IMR-90 (cell line): Measurements from ENCODE around the gene RAPGEF2. TPM values are rescaled to one million over a fixed set of nuclear protein-coding genes. Genes with fewer than 3 reads are reported as not detected.

Experiments used
- ATAC-seq: fragments of 200-7000 bp; cut with Tn5 transposase; 2 replicates; pipeline ENCODE4 v1.9.1; 2020; ENCODE audit warnings: low read depth, mild to moderate bottlenecking, moderate library complexity
- BruUV-seq: library from RNA; stranded (reverse); fragments of 400-500 nt; replicated peaks from 2 replicates; lab custom pipeline; 2021; lab: Mats Ljungman, UMichigan
- CTCF ChIA-PET: fragments of 300-600 bp; formaldehyde crosslinking; extraction: SDS; loops from one replicate; lab custom pipeline; 2021; ENCODE audit warnings: antibody characterized with exemption; lab: Yijun Ruan, JAX
- POLR2A ChIA-PET: fragments of 300-600 bp; sonication (Branson Sonifier 250); formaldehyde crosslinking; loops from one replicate; lab custom pipeline; 2022; ENCODE audit warnings: antibody characterized with exemption; ENCODE audit not compliant: unreplicated experiment; lab: Charles Lee
- DNase-seq: peaks from one replicate; pipeline ENCODE4 v3.0.0; 2013
- H2AFZ ChIP-seq: replicated peaks from 2 replicates; pipeline ENCODE3; 2013; ENCODE audit warnings: low read length, mild to moderate bottlenecking; ENCODE audit not compliant: poor library complexity
- H2AK5ac ChIP-seq: 2 replicates; pipeline ENCODE4 v1.6.1; 2013; ENCODE audit warnings: low read depth, low read length, inconsistent platforms
- H2AK9ac ChIP-seq: replicated peaks from 2 replicates; pipeline ENCODE3; 2013; ENCODE audit warnings: mild to moderate bottlenecking, low read depth, low read length, moderate library complexity; ENCODE audit not compliant: poor library complexity
- H2BK120ac ChIP-seq: 2 replicates; pipeline ENCODE4 v1.6.1; 2013; ENCODE audit warnings: low read depth, low read length, inconsistent platforms
- H2BK15ac ChIP-seq: 3 replicates; pipeline ENCODE4 v1.6.1; 2013; ENCODE audit warnings: low read depth, low read length, inconsistent platforms
- H2BK20ac ChIP-seq: 2 replicates; pipeline ENCODE4 v1.6.1; 2013; ENCODE audit warnings: low read depth, mild to moderate bottlenecking, inconsistent platforms, low read length, moderate library complexity
- H2BK5ac ChIP-seq: 2 replicates; pipeline ENCODE4 v1.6.1; 2013; ENCODE audit warnings: mild to moderate bottlenecking, low read depth, low read length, inconsistent platforms; ENCODE audit not compliant: poor library complexity, severe bottlenecking
- H3K14ac ChIP-seq: replicated peaks from 2 replicates; pipeline ENCODE4 v1.6.1; 2013; ENCODE audit warnings: low read depth, low read length, inconsistent platforms
- H3K18ac ChIP-seq: 2 replicates; pipeline ENCODE4 v1.6.1; 2013; ENCODE audit warnings: low read depth, low read length, control low read depth
- H3K23ac ChIP-seq: 2 replicates; pipeline ENCODE4 v1.6.1; 2013; ENCODE audit warnings: low read depth, low read length, inconsistent platforms
- H3K27ac ChIP-seq: 2 replicates; pipeline ENCODE4 v1.5.1; 2013; ENCODE audit warnings: mild to moderate bottlenecking, control low read depth, low read length; ENCODE audit not compliant: insufficient read depth
- H3K27me3 ChIP-seq: 2 replicates; pipeline ENCODE4 v1.6.1; 2013; ENCODE audit warnings: low read length; ENCODE audit not compliant: control insufficient read depth, insufficient read depth
- H3K36me3 ChIP-seq: 2 replicates; pipeline ENCODE4 v1.6.1; 2013; ENCODE audit warnings: low read length, mixed read lengths; ENCODE audit not compliant: control insufficient read depth, insufficient read depth
- H3K4ac ChIP-seq: 2 replicates; pipeline ENCODE4 v1.6.1; 2013; ENCODE audit warnings: low read depth, low read length, inconsistent platforms
- H3K4me1 ChIP-seq: 2 replicates; pipeline ENCODE4 v1.6.1; 2013; ENCODE audit warnings: low read length, mixed read lengths; ENCODE audit not compliant: control insufficient read depth, insufficient read depth
- H3K4me2 ChIP-seq: 2 replicates; pipeline ENCODE4 v1.6.1; 2013; ENCODE audit warnings: low read depth, mild to moderate bottlenecking, control low read depth, low read length, moderate library complexity
- H3K4me3 ChIP-seq: 2 replicates; pipeline ENCODE4 v1.5.1; 2013; ENCODE audit warnings: low read depth, mild to moderate bottlenecking, control low read depth, low read length, moderate library complexity; ENCODE audit not compliant: insufficient read depth
- H3K56ac ChIP-seq: 2 replicates; pipeline ENCODE4 v1.6.1; 2013; ENCODE audit warnings: low read length, inconsistent platforms; ENCODE audit not compliant: insufficient read depth; ENCODE audit errors: extremely low read depth
- H3K79me1 ChIP-seq, 2 experiments: 2 replicates each; pipeline ENCODE4 v1.6.1; 2013; ENCODE audit warnings: low read length in 2 of 2, inconsistent platforms in 1 of 2, low read depth in 1 of 2
- H3K9ac ChIP-seq: 2 replicates; pipeline ENCODE4 v1.6.1; 2013; ENCODE audit warnings: low read depth, low read length, control low read depth
- H3K9me1 ChIP-seq: 2 replicates; pipeline ENCODE4 v1.6.1; 2013; ENCODE audit warnings: low read length, inconsistent platforms; ENCODE audit not compliant: insufficient read depth
- H3K9me3 ChIP-seq: 2 replicates; pipeline ENCODE4 v1.6.1; 2013; ENCODE audit warnings: low read length; ENCODE audit not compliant: control insufficient read depth, insufficient read depth
- H4K20me1 ChIP-seq: 2 replicates; pipeline ENCODE4 v1.6.1; 2013; ENCODE audit warnings: low read length, inconsistent platforms; ENCODE audit not compliant: insufficient read depth
- H4K5ac ChIP-seq: 2 replicates; pipeline ENCODE4 v1.6.1; 2013; ENCODE audit warnings: mild to moderate bottlenecking, low read depth, low read length, control low read depth
- H4K8ac ChIP-seq, 2 experiments: 2 replicates each; pipeline ENCODE4 v1.6.1; 2013; ENCODE audit warnings: low read depth in 2 of 2, low read length in 2 of 2, control low read depth in 1 of 2, inconsistent platforms in 1 of 2
- H4K91ac ChIP-seq: 2 replicates; pipeline ENCODE4 v1.6.1; 2013; ENCODE audit warnings: low read depth, low read length, inconsistent platforms; ENCODE audit not compliant: insufficient read depth
- BHLHE40 ChIP-seq: fragments of 150-350 bp; IDR thresholded peaks from 2 replicates; pipeline ENCODE4 v1.6.1; 2016; ENCODE audit warnings: mild to moderate bottlenecking, low read depth, low read length
- CEBPB ChIP-seq: IDR thresholded peaks from 2 replicates; pipeline ENCODE4 v1.6.1; 2012; ENCODE audit warnings: low read depth, low read length, improper control_type of control experiment
- CHD1 ChIP-seq: IDR thresholded peaks from 2 replicates; pipeline ENCODE4 v1.6.1; 2012; ENCODE audit warnings: low read depth, low read length, improper control_type of control experiment
- CTCF ChIP-seq: conservative IDR thresholded peaks from 2 replicates; pipeline ENCODE4 v1.5.1; 2012; ENCODE audit warnings: mild to moderate bottlenecking, low read depth, low read length, improper control_type of control experiment
- ELK1 ChIP-seq: fragments of 150-350 bp; IDR thresholded peaks from 2 replicates; pipeline ENCODE4 v1.6.1; 2016; ENCODE audit warnings: low read depth, mild to moderate bottlenecking, low read length, moderate library complexity, borderline replicate concordance
- FOS ChIP-seq: fragments of 150-350 bp; IDR thresholded peaks from 2 replicates; pipeline ENCODE4 v1.6.1; 2016; ENCODE audit warnings: low read depth, low read length
- MAFK ChIP-seq: IDR thresholded peaks from 2 replicates; pipeline ENCODE4 v1.6.1; 2012; ENCODE audit warnings: low read depth, low read length, improper control_type of control experiment
- MAZ ChIP-seq: IDR thresholded peaks from 2 replicates; pipeline ENCODE4 v1.6.1; 2012; ENCODE audit warnings: low read depth, mild to moderate bottlenecking, low read length, improper control_type of control experiment, moderate library complexity, borderline replicate concordance
- MXI1 ChIP-seq: IDR thresholded peaks from 2 replicates; pipeline ENCODE4 v1.6.1; 2012; ENCODE audit warnings: low read depth, mild to moderate bottlenecking, low read length, moderate library complexity, borderline replicate concordance
- NFE2L2 ChIP-seq: fragments of 150-350 bp; IDR thresholded peaks from 2 replicates; pipeline ENCODE4 v1.6.1; 2016; ENCODE audit warnings: low read depth, mild to moderate bottlenecking, low read length
- POLR2A ChIP-seq: IDR thresholded peaks from 2 replicates; pipeline ENCODE4 v1.6.1; 2012; ENCODE audit warnings: mild to moderate bottlenecking, low read depth, low read length
- RAD21 ChIP-seq: IDR thresholded peaks from 2 replicates; pipeline ENCODE4 v1.6.1; 2012; ENCODE audit warnings: low read length, improper control_type of control experiment
- RCOR1 ChIP-seq: IDR thresholded peaks from 2 replicates; pipeline ENCODE4 v1.6.1; 2012; ENCODE audit warnings: mild to moderate bottlenecking, low read length, improper control_type of control experiment; ENCODE audit not compliant: insufficient replicate concordance
- SMC3 ChIP-seq: fragments of 150-350 bp; IDR thresholded peaks from 2 replicates; pipeline ENCODE4 v1.6.1; 2016; ENCODE audit warnings: low read depth, mild to moderate bottlenecking, antibody characterized with exemption, low read length, moderate library complexity
- USF2 ChIP-seq: fragments of 150-350 bp; IDR thresholded peaks from 2 replicates; pipeline ENCODE4 v1.6.1; 2017; ENCODE audit warnings: mild to moderate bottlenecking, antibody characterized with exemption, low read length, low read depth
- WGBS, 2 experiments: methylation state at CpG; one replicate each; pipeline versions ENCODE4 v1.1.5 to v1.1.7; 2013; ENCODE audit warnings: missing lambda C conversion rate in 2 of 2; ENCODE audit not compliant: insufficient read length in 1 of 2; ENCODE audit errors: extremely low coverage in 2 of 2; 5-methylcytosine and 5-hydroxymethylcytosine counted together
- dilution Hi-C: fragments of 300-500 bp; cut with HindIII; formaldehyde crosslinking; loops from one replicate; pipeline ENCODE4 v1.14.3; 2018; ENCODE audit warnings: low sequenced_read_pairs; ENCODE audit not compliant: unreplicated experiment
- in situ Hi-C: fragments of 300-500 bp; cut with MboI; formaldehyde crosslinking; loops from 3 replicates; pipeline ENCODE4 v1.14.3; 2019; ENCODE audit warnings: low sequenced_read_pairs, inconsistent platforms, mixed read lengths
- intact Hi-C: fragments of 100-400 bp; cut with micrococcal nuclease; formaldehyde crosslinking; loops from 2 replicates; pipeline ENCODE4 v1.10.0; 2022
- polyA plus RNA-seq, 3 experiments: library from polyadenylated mRNA; depleted of rRNA; stranded (reverse); fragments of >200 nt; gene quantifications; 2 replicates each; pipeline ENCODE4 v1.2.3, GENCODE V29; 2012; ENCODE audit warnings: low replicate concordance in 1 of 3
- total RNA-seq: library from RNA; depleted of rRNA; stranded (reverse); fragments of >200 nt; gene quantifications from 2 replicates; pipeline ENCODE4 v1.2.3, GENCODE V29; 2012

The RAPGEF2 gene
- total and polyA plus RNA-seq, 2 of the 4 experiments (the other 2 are of a cell fraction): 27.6 to 109 TPM

GRCh38 chr4:159293811-159294515, 191.1 kb downstream of the RAPGEF2 start:
- Histone ChIP-seq H3K4ac (peak overlapping the region; percentile 62), H2AK9ac (no peak overlapping the region), H4K5ac (no peak overlapping the region), H2AK5ac (peak overlapping the region; percentile 42; the same call in 1 of the 2 replicates), H4K91ac (no peak overlapping the region; the same call in 1 of the 2 replicates), H2BK15ac (0 out of 3 replicates have a peak overlapping the region, but pooled peaks have one; percentile 68), H3K27me3 (no peaks in the 10 kb centered on the region), H3K18ac (no peak overlapping the region), H3K4me1 (peaks cover 20% of the 10 kb centered on the region), H2BK20ac (0 out of 2 replicates have a peak overlapping the region, but pooled peaks have one; percentile 21), H3K4me2 (no peak overlapping the region), H3K9me3 (no peaks in the 10 kb centered on the region), H3K9me1 (peaks cover 11% of the 10 kb centered on the region), H3K27ac (no peak overlapping the region), H4K8ac (no peak overlapping the region), H3K14ac (no peak overlapping the region; the same call in 1 of the 2 replicates), H3K9ac (no peak overlapping the region), H3K56ac (no peak overlapping the region), H3K36me3 (no peaks in the 10 kb centered on the region), H4K20me1 (peaks cover 6% of the 10 kb centered on the region; the same call in 1 of the 2 replicates), H2BK5ac (peak overlapping the region; percentile 43), H3K79me1 (peaks cover 25 to 59% of the 10 kb centered on the region in 2 experiments), H3K4me3 (no peak overlapping the region), H2AFZ (no peak overlapping the region), H2BK120ac (peak overlapping the region; percentile 47), H3K23ac (peak overlapping the region; percentile 61; the same call in 1 of the 2 replicates)
- in situ Hi-C loops (no loop called here), dilution Hi-C loops (no loop called here), intact Hi-C loops (no loop called here)
- BruUV-seq: no TSS peak
- CTCF ChIA-PET: interaction anchor here (0.6 kb wide), 1 partner anchor 44 kb away, joined by 3 read pairs; no protein-coding TSS in a partner anchor
- ATAC-seq (no peak), DNase-seq (no peak)
- WGBS, 2 experiments: no CpG with 5 or more reads among the region's 9 CpGs
- POLR2A ChIA-PET: no interaction called here
- TF ChIP-seq FOS (no peak), CEBPB (no peak), MAZ (no peak), BHLHE40 (no peak), CHD1 (no peak), POLR2A (no peak), NFE2L2 (no peak), CTCF (no peak), RCOR1 (no peak), ELK1 (no peak), MXI1 (no peak), MAFK (no peak), SMC3 (no peak), USF2 (no peak), RAD21 (no peak)
